GM19452 (cell line): Measurements from ENCODE around the gene TMEM98.
"Not testable (repeated sequence)": the region's sequence is repeated elsewhere in the genome, so short reads cannot be mapped to it uniquely, and the experiment has no call there.

Experiments used
- ATAC-seq: cut with Tn5 transposase; IDR thresholded peaks from one replicate; pipeline ENCODE4 v1.9.1; 2021; ENCODE audit not compliant: unreplicated experiment

Gene TMEM98

GRCh38 chr17:32927724-32928585 is at the start of gene TMEM98:
TMEM98 (plus strand) TSS chr17:32928153; CDS start chr17:32931529, 3,376 bp downstream.
- ATAC-seq = no peak

- no peak for ATAC-seq
Measured at GRCh38 chr17:32878211-32878610, 49.7 kb upstream of the TMEM98 start.

- ATAC-seq = no peak
Measured at GRCh38 chr17:32879134-32879533, 48.8 kb upstream of the TMEM98 start.

- no peak for ATAC-seq
Measured at GRCh38 chr17:32880671-32881453, 47.1 kb upstream of the TMEM98 start.

GRCh38 chr17:32882029-32882428 is 45.9 kb upstream of the TMEM98 start:
- ATAC-seq = no peak

GRCh38 chr17:32882734-32883133 is 45.2 kb upstream of the TMEM98 start:
- no peak for ATAC-seq

GRCh38 chr17:32886951-32887350 is 41.0 kb upstream of the TMEM98 start:
- not testable (repeated sequence) for ATAC-seq

- ATAC-seq = not testable (repeated sequence)
Measured at GRCh38 chr17:32887410-32887809, 40.5 kb upstream of the TMEM98 start.

- no peak for ATAC-seq
Measured at GRCh38 chr17:32894245-32894644, 33.7 kb upstream of the TMEM98 start.

- no peak for ATAC-seq
Measured at GRCh38 chr17:32896647-32897258, 31.2 kb upstream of the TMEM98 start.

GRCh38 chr17:32899236-32900013 is 28.5 kb upstream of the TMEM98 start:
- ATAC-seq = no peak

- ATAC-seq = no peak
Measured at GRCh38 chr17:32901743-32902142, 26.2 kb upstream of the TMEM98 start.

GRCh38 chr17:32903774-32904673 is 23.9 kb upstream of the TMEM98 start:
- no peak for ATAC-seq

GRCh38 chr17:32904891-32905290 is 23.1 kb upstream of the TMEM98 start:
- ATAC-seq = no peak

- no peak for ATAC-seq
Measured at GRCh38 chr17:32907583-32907982, 20.4 kb upstream of the TMEM98 start.

- peak; percentile 60 for ATAC-seq
Measured at GRCh38 chr17:32909787-32910369, 18.1 kb upstream of the TMEM98 start.

GRCh38 chr17:32910769-32911168 is 17.2 kb upstream of the TMEM98 start:
- ATAC-seq = no peak

GRCh38 chr17:32912218-32912897 is 15.6 kb upstream of the TMEM98 start:
- ATAC-seq = no peak

GRCh38 chr17:32913593-32913992 is 14.4 kb upstream of the TMEM98 start:
- no peak for ATAC-seq
